ENCODE data around the gene IP6K3. TPM values are rescaled to one million over a fixed set of nuclear protein-coding genes. Genes with fewer than 3 reads are reported as not detected.

Gene IP6K3
- total and polyA plus RNA-seq, 11 donors, result 11.7 to 72.4 (median 30.8) TPM

DNA sequence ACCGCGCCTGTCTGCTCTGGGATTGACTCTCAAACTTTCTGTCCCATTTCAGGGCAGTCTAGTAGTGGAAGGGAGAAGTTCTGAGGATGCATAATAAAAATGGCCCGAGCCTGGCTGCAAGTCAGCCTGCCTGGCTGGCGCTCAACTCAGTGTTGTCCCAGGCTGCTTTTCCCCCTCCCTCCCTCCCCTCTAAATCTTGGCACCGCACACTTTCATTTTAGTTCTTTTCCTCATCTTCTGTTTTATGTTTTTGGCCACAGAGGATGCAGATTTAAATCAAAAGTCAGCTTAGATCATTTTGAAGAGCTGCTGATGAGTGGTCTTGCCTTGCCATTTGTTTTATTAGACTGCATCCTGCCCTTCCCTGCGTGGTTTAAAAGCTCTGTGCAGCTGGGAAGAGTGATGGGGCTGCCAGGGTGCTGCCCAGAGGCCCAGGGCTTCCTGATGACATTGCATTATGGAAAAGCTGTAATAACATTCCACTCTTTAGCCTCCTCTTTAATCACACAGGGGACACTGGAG lies 28.7 kb downstream of the IP6K3 start:
- 34 to 48% (median 35%) methylated on average over 6 of the region's 6 CpGs for WGBS, 4 donors
- Histone ChIP-seq H3K27ac (peak overlapping the region in 8 of 12 donors; percentile 21 to 77 (median 39)), H3K9me3 (no peaks in the 10 kb centered on the region), H3K36me3 (peaks cover 0 to 20% (median 0%) of the 10 kb centered on the region in 9 donors), H3K4me3 (no peak overlapping the region), H3K27me3 (peaks cover 0 to 5% (median 0%) of the 10 kb centered on the region in 9 donors), H3K4me1 (peaks cover 0 to 26% (median 6%) of the 10 kb centered on the region in 12 donors)
- ATAC-seq, result peak in 2 of 4 donors; percentile 5 to 24
- TF ChIP-seq, protein P1, sequence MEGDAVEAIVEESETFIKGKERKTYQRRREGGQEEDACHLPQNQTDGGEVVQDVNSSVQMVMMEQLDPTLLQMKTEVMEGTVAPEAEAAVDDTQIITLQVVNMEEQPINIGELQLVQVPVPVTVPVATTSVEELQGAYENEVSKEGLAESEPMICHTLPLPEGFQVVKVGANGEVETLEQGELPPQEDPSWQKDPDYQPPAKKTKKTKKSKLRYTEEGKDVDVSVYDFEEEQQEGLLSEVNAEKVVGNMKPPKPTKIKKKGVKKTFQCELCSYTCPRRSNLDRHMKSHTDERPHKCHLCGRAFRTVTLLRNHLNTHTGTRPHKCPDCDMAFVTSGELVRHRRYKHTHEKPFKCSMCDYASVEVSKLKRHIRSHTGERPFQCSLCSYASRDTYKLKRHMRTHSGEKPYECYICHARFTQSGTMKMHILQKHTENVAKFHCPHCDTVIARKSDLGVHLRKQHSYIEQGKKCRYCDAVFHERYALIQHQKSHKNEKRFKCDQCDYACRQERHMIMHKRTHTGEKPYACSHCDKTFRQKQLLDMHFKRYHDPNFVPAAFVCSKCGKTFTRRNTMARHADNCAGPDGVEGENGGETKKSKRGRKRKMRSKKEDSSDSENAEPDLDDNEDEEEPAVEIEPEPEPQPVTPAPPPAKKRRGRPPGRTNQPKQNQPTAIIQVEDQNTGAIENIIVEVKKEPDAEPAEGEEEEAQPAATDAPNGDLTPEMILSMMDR (IDR thresholded peaks at IDR 0.05), result no peak
- no peak for TF ChIP-seq POLR2A (IDR thresholded peaks at IDR 0.05)
- intact Hi-C loops (cut with DNase I), result loop anchor here in 2 of 10 donors (10.0 kb wide), 2 partner anchors 47 to 437 kb away; no protein-coding TSS in a partner anchor
- no peak for DNase-seq

DNA sequence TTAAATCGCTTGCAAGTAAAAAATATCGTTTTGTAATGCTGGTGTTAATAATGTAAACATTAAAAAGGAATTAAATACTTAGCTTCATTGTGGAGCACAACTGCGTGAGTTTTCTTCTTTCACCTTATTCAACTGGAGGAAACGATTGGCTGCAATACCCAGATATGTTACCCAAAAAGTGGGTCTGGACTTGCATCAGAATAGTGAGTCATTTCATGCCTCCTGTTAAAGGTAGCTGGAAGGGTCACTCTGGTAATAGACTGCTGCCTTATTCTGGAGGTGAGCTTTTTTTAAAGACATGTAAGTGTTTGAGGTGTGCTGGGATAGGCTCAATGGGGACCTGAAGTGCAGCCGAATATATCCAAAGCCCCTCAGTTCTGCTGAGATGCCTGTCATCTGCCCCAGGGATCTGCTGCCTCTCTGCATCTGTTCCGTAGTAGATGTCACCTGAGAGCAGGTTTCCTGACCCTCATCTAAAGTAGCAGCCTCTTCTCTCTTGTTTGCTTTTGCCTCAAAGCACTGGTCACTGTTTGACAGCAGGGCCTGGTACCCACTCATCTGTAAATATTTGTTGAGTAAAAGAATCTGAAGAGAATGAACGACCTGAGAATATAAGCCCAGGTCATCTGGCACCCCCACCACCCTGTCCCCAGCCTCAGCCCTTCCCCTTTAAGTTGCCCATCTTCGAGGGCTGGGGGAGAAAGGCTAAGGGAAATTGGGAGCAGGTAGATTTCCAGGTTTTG lies 29.6 kb downstream of the IP6K3 start:
- ATAC-seq, result no peak
- H3K4me3 ChIP-seq, result no peak overlapping the region
- 85 to 88% (median 86%) methylated on average over 8 of the region's 8 CpGs for WGBS, 4 donors
- peaks cover 0 to under 1% (median 0%) of the 10 kb centered on the region in 9 donors for H3K27me3 ChIP-seq
- peaks cover 0 to 14% (median 0%) of the 10 kb centered on the region in 9 donors for H3K36me3 ChIP-seq
- TF ChIP-seq POLR2A (IDR thresholded peaks at IDR 0.05), result no peak
- TF ChIP-seq, protein P1 (IDR thresholded peaks at IDR 0.05), result no peak
- intact Hi-C loops (cut with DNase I), result loop anchor here in 2 of 10 donors (10.0 kb wide), 2 partner anchors 48 to 438 kb away; no protein-coding TSS in a partner anchor
- H3K4me1 ChIP-seq, result peaks cover 0 to 21% (median 6%) of the 10 kb centered on the region in 12 donors
- no peak for DNase-seq
- no peaks in the 10 kb centered on the region for H3K9me3 ChIP-seq
- H3K27ac ChIP-seq, result peak overlapping the region in 2 of 12 donors; percentile 21 to 77

- Histone ChIP-seq H3K9me3 (no peaks in the 10 kb centered on the region), H3K36me3 (peaks cover 0 to 8% (median 0%) of the 10 kb centered on the region in 9 donors), H3K27me3 (no peaks in the 10 kb centered on the region), H3K27ac (no peak overlapping the region), H3K4me1 (peaks cover 0 to 24% (median 10%) of the 10 kb centered on the region in 12 donors), H3K4me3 (no peak overlapping the region)
- ATAC-seq (no peak), DNase-seq (peak in 1 of 5 donors; percentile 11)
- intact Hi-C loops (cut with DNase I), result loop anchor here in 2 of 10 donors (10.0 kb wide), 2 partner anchors 48 to 438 kb away; no protein-coding TSS in a partner anchor
- WGBS, 4 donors, result 77 to 94% (median 89%) methylated on average over 7 of the region's 7 CpGs
- no peak for TF ChIP-seq POLR2A (IDR thresholded peaks at IDR 0.05)
- TF ChIP-seq, protein P1 (IDR thresholded peaks at IDR 0.05), result no peak
Observed at GRCh38 chr6:33716379-33716778, 30.3 kb downstream of the IP6K3 start.

Data from heart left ventricle (tissue), 16 donors.